GM10266 (cell line): ENCODE measurements around the gene PINK1.

ENCODE experiments used
- DNase-seq: peaks from one replicate; pipeline ENCODE4 v3.0.0; 2012; ENCODE audit errors: extremely low spot score
- TF ChIP-seq, protein P1 (sequence below): IDR thresholded peaks from 2 replicates; pipeline ENCODE4 v1.5.1; 2012; ENCODE audit warnings: mild to moderate bottlenecking, low read depth; ENCODE audit not compliant: control insufficient read depth, insufficient read depth; ENCODE audit errors: missing control alignments

Gene PINK1

DNA sequence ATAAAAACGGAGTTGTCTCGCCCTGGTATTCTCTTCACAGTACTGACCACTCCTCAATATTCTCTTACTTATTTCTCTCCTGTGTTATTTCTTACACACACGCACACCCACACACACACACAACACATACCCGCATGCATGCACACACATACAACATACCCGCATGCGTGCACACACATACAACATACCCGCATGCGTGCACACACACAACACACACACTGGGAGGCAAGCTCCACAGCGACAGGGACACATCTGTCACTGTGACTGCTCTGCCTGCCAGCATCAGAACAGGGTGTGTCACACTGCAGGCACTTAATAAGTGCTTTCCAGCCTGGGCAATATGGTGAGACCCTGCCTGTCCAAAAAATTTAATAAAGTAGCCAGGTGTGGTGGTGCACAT lies 48.7 kb downstream of the PINK1 start:
- TF ChIP-seq, protein P1, sequence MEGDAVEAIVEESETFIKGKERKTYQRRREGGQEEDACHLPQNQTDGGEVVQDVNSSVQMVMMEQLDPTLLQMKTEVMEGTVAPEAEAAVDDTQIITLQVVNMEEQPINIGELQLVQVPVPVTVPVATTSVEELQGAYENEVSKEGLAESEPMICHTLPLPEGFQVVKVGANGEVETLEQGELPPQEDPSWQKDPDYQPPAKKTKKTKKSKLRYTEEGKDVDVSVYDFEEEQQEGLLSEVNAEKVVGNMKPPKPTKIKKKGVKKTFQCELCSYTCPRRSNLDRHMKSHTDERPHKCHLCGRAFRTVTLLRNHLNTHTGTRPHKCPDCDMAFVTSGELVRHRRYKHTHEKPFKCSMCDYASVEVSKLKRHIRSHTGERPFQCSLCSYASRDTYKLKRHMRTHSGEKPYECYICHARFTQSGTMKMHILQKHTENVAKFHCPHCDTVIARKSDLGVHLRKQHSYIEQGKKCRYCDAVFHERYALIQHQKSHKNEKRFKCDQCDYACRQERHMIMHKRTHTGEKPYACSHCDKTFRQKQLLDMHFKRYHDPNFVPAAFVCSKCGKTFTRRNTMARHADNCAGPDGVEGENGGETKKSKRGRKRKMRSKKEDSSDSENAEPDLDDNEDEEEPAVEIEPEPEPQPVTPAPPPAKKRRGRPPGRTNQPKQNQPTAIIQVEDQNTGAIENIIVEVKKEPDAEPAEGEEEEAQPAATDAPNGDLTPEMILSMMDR = no peak
- DNase-seq = no peak

DNA sequence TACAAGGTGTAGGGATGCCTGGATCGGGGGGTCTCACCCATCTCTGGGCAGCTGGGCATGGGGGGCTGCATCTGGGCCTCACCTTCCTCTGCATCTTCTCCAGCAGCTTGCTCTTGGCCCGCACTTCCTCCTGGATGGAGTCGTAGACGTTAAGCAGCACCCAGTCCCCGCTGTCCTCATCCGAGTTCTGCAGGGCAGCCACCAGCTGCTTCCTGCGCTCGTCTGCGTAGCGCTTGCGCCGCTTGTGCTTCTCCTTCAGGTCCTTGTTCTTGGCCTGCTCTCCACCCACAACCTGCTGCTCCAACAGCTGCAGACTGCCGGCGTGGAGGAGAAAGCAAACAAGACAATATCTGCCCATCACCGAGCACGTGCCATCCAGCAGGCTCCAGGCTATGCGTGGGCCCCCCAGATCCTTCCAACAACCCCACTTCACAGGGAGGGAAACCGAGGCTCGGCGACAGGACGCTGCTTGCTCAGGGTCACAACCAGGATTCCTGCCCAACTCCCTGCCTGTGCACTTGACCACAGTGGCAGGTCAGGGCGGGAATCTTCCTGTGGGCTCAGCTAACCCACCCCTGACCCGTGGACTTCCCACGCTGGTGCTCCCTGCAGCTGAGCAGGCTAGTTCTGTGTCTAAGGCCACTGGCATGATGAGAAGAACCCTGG lies 49.4 kb downstream of the PINK1 start:
- DNase-seq = no peak
- TF ChIP-seq, protein P1 = no peak

DNA sequence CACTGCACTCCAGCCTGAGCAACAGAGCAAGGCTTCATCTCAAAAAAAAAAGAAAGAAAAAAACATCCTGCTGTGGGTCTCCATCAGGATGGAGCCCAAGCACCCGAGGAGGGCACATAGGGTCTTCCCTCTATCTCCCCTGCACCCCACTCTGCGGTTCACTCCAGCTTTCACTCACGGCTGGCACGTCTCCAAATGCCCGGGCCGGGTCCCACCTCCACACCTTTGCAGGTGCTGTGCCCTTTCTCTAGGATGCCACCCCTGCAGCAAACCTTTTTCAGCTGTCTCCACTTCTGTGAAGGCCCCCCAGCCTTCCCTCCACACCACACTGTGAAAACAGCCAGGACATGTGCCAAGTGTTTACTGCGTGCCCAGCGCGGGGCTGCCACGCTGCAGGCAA lies 50.4 kb downstream of the PINK1 start:
- TF ChIP-seq, protein P1 = no peak
- DNase-seq = no peak

DNA sequence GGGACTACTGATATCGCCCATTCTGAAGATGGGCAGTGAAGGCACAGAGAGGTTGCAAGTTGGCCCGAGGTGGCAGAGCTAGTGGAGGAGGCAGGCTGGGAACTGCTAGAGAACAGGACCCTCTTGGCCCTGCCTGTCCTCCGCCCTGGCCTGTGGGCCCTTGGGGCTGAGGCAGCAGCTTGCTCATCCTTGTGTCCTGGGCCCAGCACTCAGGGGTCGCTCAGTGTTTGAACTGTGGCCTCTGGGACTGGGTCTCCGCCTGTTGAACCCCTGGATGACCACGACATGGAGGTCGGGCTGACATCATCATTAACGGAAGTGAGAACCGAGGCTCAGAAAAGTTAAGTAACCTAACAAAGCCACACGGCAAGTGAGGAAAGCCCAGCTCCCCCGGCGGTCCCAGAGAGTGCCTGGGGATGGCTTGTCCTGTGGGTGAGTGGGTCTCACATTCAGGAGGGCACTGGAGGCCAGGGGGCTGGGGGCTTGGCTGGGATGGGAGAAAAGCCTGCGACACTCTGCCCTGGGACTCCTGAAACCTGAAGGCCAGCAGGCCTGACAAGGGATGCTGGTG lies 50.9 kb downstream of the PINK1 start:
- TF ChIP-seq, protein P1 = no peak
- DNase-seq = no peak

DNA sequence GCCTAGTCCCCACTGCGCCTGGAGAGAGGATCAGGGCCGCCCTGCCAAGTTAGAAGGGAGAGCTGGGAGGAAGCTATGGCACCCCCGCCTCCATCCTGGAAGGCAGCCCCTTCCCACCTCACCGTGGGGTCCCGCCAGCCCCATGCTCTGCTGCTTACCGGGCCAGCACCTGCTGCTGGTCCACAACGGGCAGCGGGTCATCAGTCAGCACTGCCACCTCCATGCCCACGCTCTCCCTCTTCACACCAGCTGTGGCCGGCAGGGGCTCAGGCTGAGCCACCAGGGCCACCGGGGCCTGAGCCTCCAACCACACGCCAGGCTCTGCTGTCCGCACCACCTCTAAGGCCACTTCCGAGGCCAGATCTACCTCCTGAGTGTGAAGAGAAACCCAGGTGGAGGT lies 51.4 kb downstream of the PINK1 start:
- TF ChIP-seq, protein P1 = no peak

DNA sequence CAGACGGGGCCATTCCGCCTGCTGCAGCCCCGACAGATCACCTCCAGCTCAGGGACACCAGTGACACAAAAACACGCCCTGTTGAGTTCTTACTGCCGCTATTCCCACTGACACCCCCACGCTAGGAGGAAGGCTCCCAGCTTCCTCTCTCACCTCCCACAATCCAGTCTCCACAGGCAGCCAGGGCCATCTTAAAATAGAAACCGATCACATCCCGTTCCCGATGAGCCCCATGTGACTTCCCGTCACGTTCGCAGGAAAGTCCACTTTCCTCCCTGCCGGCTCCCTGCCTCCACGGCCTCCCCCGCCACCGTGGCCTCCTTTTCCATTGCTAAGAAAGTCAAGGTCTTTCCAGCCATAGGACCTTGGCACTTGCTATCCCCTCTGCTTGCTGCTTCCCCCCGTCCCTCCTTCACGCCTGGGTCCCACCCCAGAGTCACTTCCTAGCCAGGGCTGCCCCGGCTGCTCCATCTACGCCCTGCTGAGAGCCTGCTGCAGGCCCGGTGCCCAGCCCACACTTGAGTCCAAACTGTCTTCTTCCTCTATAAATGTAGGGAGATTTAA lies 51.9 kb downstream of the PINK1 start:
- TF ChIP-seq, protein P1 = no peak
- DNase-seq = no peak

More for the DNA sequence above, 51.4 kb downstream of the PINK1 start:
- DNase-seq = no peak

DNA sequence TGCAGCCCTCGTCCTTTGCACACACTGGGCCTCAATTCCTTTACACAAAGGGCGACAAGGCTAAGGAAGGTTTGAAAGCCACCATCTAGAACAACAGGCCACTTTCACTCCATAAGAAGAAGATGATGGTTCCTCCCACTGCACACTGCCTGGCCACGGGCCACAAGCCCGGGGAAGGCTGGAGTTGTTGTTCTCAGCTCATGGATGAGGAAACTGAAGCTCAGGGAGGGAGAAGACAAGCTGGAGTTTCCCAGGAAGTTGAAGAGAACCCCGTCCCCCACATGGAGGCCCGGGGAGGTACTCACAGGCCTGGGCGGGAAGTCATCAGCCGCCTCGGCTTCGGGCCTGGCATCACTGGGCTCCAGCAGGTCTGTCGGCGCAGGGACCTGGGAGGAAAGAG lies 52.5 kb downstream of the PINK1 start:
- TF ChIP-seq, protein P1 = no peak
- no peak for DNase-seq
